Suprapubic skin (tissue), 4 donors: ENCODE data around the gene ETNK2. TPM values are rescaled to one million over a fixed set of nuclear protein-coding genes. Genes with fewer than 3 reads are reported as not detected.

ENCODE experiments used
- DNase-seq, 2 donors: peaks; one replicate each; pipeline ENCODE4 v3.0.0-alpha.2; 2019; ENCODE audit warnings: low spot score in 2 of 2
- H3K27ac ChIP-seq: fragments of 200-600 bp; sonication (generic); one replicate; pipeline ENCODE4 v1.5.1; 2019
- H3K27me3 ChIP-seq: fragments of 200-600 bp; sonication (generic); one replicate; pipeline ENCODE4 v1.5.1; 2019
- H3K36me3 ChIP-seq: fragments of 200-600 bp; sonication (generic); one replicate; pipeline ENCODE4 v1.5.1; 2019
- H3K4me1 ChIP-seq: fragments of 200-600 bp; sonication (generic); one replicate; pipeline ENCODE4 v1.5.1; 2019
- H3K4me3 ChIP-seq: fragments of 200-600 bp; sonication (generic); one replicate; pipeline ENCODE4 v1.5.1; 2019; ENCODE audit warnings: mild to moderate bottlenecking
- H3K9me3 ChIP-seq: fragments of 200-600 bp; sonication (generic); one replicate; pipeline ENCODE4 v1.5.1; 2019
- CTCF ChIP-seq, 2 donors: fragments of 200-600 bp in 1 of 2; fragments of 450-650 bp in 1 of 2; sonication (generic) in 1 of 2; IDR thresholded peaks; one replicate each; pipeline ENCODE4 v1.5.1; 2016 to 2019; ENCODE audit warnings: antibody characterized with exemption in 2 of 2, mild to moderate bottlenecking in 1 of 2, moderate library complexity in 1 of 2
- EP300 ChIP-seq: sonication (generic); formaldehyde crosslinking; IDR thresholded peaks from one replicate; pipeline ENCODE4 v1.6.1; 2017; ENCODE audit warnings: antibody characterized with exemption
- POLR2A ChIP-seq, 2 donors: fragments of 450-650 bp; IDR thresholded peaks; one replicate each; pipeline ENCODE4 v1.6.1; 2017; ENCODE audit warnings: antibody characterized with exemption in 2 of 2, mild to moderate bottlenecking in 2 of 2, moderate library complexity in 2 of 2
- POLR2AphosphoS5 ChIP-seq, 3 donors: sonication (generic); formaldehyde crosslinking; IDR thresholded peaks; one replicate each; pipeline ENCODE4 v1.6.1; 2017; ENCODE audit warnings: antibody characterized with exemption in 3 of 3
- WGBS: methylation state at CpG from one replicate; pipeline ENCODE4 v1.1.5; 2018; 5-methylcytosine and 5-hydroxymethylcytosine counted together
- total RNA-seq, 4 donors: library from RNA; depleted of rRNA; stranded (reverse); fragments of >200 nt; gene quantifications; one replicate each; pipeline ENCODE4 v1.1.0, GENCODE V29; 2016

The ETNK2 gene
- total RNA-seq, 4 donors from 2014 or later: 25.5 to 47.7 (median 36.0) TPM

- H3K27ac ChIP-seq: peak overlapping the region; percentile 91
- TF ChIP-seq EP300: no peak
- TF ChIP-seq POLR2AphosphoS5 (IDR thresholded peaks at IDR 0.05): peak in 1 of 3 donors; percentile 7
Measured at GRCh38 chr1:204150702-204151551, 917 bp downstream of the ETNK2 start.

GRCh38 chr1:204149635-204150565, 1.9 kb downstream of the ETNK2 start:
- Histone ChIP-seq H3K4me1 (peaks cover 57% of the 10 kb centered on the region), H3K27me3 (no peaks in the 10 kb centered on the region), H3K27ac (peak overlapping the region; percentile 91), H3K36me3 (peaks cover 9% of the 10 kb centered on the region), H3K4me3 (peak overlapping the region; percentile 77), H3K9me3 (no peaks in the 10 kb centered on the region)
- WGBS: 66% methylated on average over 12 of the region's 16 CpGs
- TF ChIP-seq POLR2AphosphoS5 (IDR thresholded peaks at IDR 0.05): peak in 1 of 3 donors; percentile 71
- TF ChIP-seq CTCF (IDR thresholded peaks at IDR 0.05): no peak
- no peak for DNase-seq

More at GRCh38 chr1:204150702-204151551, 917 bp downstream of the ETNK2 start:
- H3K9me3 ChIP-seq: no peaks in the 10 kb centered on the region
- peaks cover 4% of the 10 kb centered on the region for H3K36me3 ChIP-seq
- peak overlapping the region; percentile 77 for H3K4me3 ChIP-seq
- WGBS: 10% methylated on average over 20 of the region's 33 CpGs
- DNase-seq: no peak
- no peaks in the 10 kb centered on the region for H3K27me3 ChIP-seq
- H3K4me1 ChIP-seq: peaks cover 62% of the 10 kb centered on the region

- no peak for DNase-seq
- 75% methylated on average over 1 of the region's 2 CpGs for WGBS
Measured at GRCh38 chr1:204149107-204149506, 2.7 kb downstream of the ETNK2 start.

GRCh38 chr1:204147406-204148383, 4.1 kb downstream of the ETNK2 start:
- H3K4me1 ChIP-seq: peaks cover 44% of the 10 kb centered on the region
- no peak overlapping the region for H3K27ac ChIP-seq
- DNase-seq: no peak
- TF ChIP-seq CTCF (IDR thresholded peaks at IDR 0.05) (no peak), POLR2AphosphoS5 (IDR thresholded peaks at IDR 0.05) (no peak), POLR2A (IDR thresholded peaks at IDR 0.05) (no peak), EP300 (no peak)
- H3K27me3 ChIP-seq: no peaks in the 10 kb centered on the region
- H3K4me3 ChIP-seq: no peak overlapping the region
- H3K36me3 ChIP-seq: peaks cover 12% of the 10 kb centered on the region
- no peaks in the 10 kb centered on the region for H3K9me3 ChIP-seq
- 86% methylated on average over 13 of the region's 13 CpGs for WGBS

More at GRCh38 chr1:204149107-204149506, 2.7 kb downstream of the ETNK2 start:
- Histone ChIP-seq H3K4me3 (no peak overlapping the region), H3K27ac (peak overlapping the region; percentile 91), H3K27me3 (no peaks in the 10 kb centered on the region), H3K4me1 (peaks cover 51% of the 10 kb centered on the region), H3K9me3 (no peaks in the 10 kb centered on the region), H3K36me3 (peaks cover 9% of the 10 kb centered on the region)
- TF ChIP-seq POLR2A (IDR thresholded peaks at IDR 0.05) (no peak), CTCF (IDR thresholded peaks at IDR 0.05) (no peak), POLR2AphosphoS5 (IDR thresholded peaks at IDR 0.05) (no peak), EP300 (no peak)

GRCh38 chr1:204146965-204147364, 4.9 kb downstream of the ETNK2 start:
- H3K4me1 ChIP-seq: peaks cover 37% of the 10 kb centered on the region
- WGBS: 94% methylated on average over 7 of the region's 7 CpGs
- TF ChIP-seq POLR2AphosphoS5 (IDR thresholded peaks at IDR 0.05): no peak
- TF ChIP-seq CTCF (IDR thresholded peaks at IDR 0.05): no peak
- no peak for TF ChIP-seq POLR2A (IDR thresholded peaks at IDR 0.05)
- TF ChIP-seq EP300: no peak
- no peak overlapping the region for H3K4me3 ChIP-seq
- H3K27ac ChIP-seq: no peak overlapping the region
- H3K36me3 ChIP-seq: peaks cover 15% of the 10 kb centered on the region
- H3K27me3 ChIP-seq: no peaks in the 10 kb centered on the region
- no peak for DNase-seq
- H3K9me3 ChIP-seq: no peaks in the 10 kb centered on the region
